Measurements from ENCODE around the gene FN3KRP. TPM values are rescaled to one million over a fixed set of nuclear protein-coding genes. Genes with fewer than 3 reads are reported as not detected.

Gene FN3KRP
- total RNA-seq, 1 experiment from 2014 or later, result 35.4 TPM

GRCh38 chr17:82692268-82692667, 24.2 kb upstream of the FN3KRP start:
- Histone ChIP-seq H3K9me3 (ENCODE audit: low read depth, low read length, poor library complexity, severe bottlenecking) (peaks cover 8% of the 10 kb centered on the region), H3K27me3 (replicated peaks; ENCODE audit: insufficient read depth, low read depth, low read length, poor library complexity) (peaks cover 2% of the 10 kb centered on the region), H3K27ac (ENCODE audit: low read depth, low read length, poor library complexity, severe bottlenecking) (no peak overlapping the region), H3K4me3 (ENCODE audit: low read depth, low read length, poor library complexity, severe bottlenecking) (no peak overlapping the region), H3K36me3 (ENCODE audit: insufficient read depth, low read length, poor library complexity, severe bottlenecking) (no peaks in the 10 kb centered on the region), H3K4me1 (ENCODE audit: insufficient read depth, low read length, poor library complexity, severe bottlenecking) (peaks cover 2% of the 10 kb centered on the region)
- intact Hi-C loops (cut with micrococcal nuclease; ENCODE audit: unreplicated experiment), result no loop called here
- TF ChIP-seq CTCF (conservative IDR thresholded peaks at IDR 0.05; ENCODE audit: low read depth, low read length) (no peak), EZH2 (IDR thresholded peaks at IDR 0.05; ENCODE audit: borderline replicate concordance, low read depth, low read length, poor library complexity, severe bottlenecking) (no peak)
- BruUV-seq (replicated peaks), result no TSS peak
- ChIA-PET CTCF (no interaction called here), POLR2A (ENCODE audit: low non-redundant PET) (no interaction called here)
- no peak for DNase-seq (ENCODE audit: low spot score)

GRCh38 chr17:82693168-82693867, 23.2 kb upstream of the FN3KRP start:
- CTCF ChIA-PET, result no interaction called here

GRCh38 chr17:82694647-82695046, 21.9 kb upstream of the FN3KRP start:
- H3K4me1 ChIP-seq (ENCODE audit: insufficient read depth, low read length, poor library complexity, severe bottlenecking), result no peaks in the 10 kb centered on the region
- TF ChIP-seq EZH2 (IDR thresholded peaks at IDR 0.05; ENCODE audit: borderline replicate concordance, low read depth, low read length, poor library complexity, severe bottlenecking), result no peak
- TF ChIP-seq CTCF (conservative IDR thresholded peaks at IDR 0.05; ENCODE audit: low read depth, low read length), result no peak
- H3K4me3 ChIP-seq (ENCODE audit: low read depth, low read length, poor library complexity, severe bottlenecking), result no peak overlapping the region
- ChIA-PET POLR2A (ENCODE audit: low non-redundant PET) (no interaction called here), CTCF (no interaction called here)
- peaks cover 8% of the 10 kb centered on the region for H3K9me3 ChIP-seq (ENCODE audit: low read depth, low read length, poor library complexity, severe bottlenecking)
- DNase-seq (ENCODE audit: low spot score), result no peak
- intact Hi-C loops (cut with micrococcal nuclease; ENCODE audit: unreplicated experiment), result no loop called here
- no peaks in the 10 kb centered on the region for H3K36me3 ChIP-seq (ENCODE audit: insufficient read depth, low read length, poor library complexity, severe bottlenecking)
- BruUV-seq (replicated peaks), result no TSS peak
- H3K27me3 ChIP-seq (replicated peaks; ENCODE audit: insufficient read depth, low read depth, low read length, poor library complexity), result peaks cover 9% of the 10 kb centered on the region
- H3K27ac ChIP-seq (ENCODE audit: low read depth, low read length, poor library complexity, severe bottlenecking), result no peak overlapping the region

More at GRCh38 chr17:82693168-82693867, 23.2 kb upstream of the FN3KRP start:
- no TSS peak for BruUV-seq (replicated peaks)
- H3K4me3 ChIP-seq (ENCODE audit: low read depth, low read length, poor library complexity, severe bottlenecking), result no peak overlapping the region
- peaks cover 8% of the 10 kb centered on the region for H3K9me3 ChIP-seq (ENCODE audit: low read depth, low read length, poor library complexity, severe bottlenecking)
- no peak for DNase-seq (ENCODE audit: low spot score)
- H3K36me3 ChIP-seq (ENCODE audit: insufficient read depth, low read length, poor library complexity, severe bottlenecking), result no peaks in the 10 kb centered on the region
- POLR2A ChIA-PET (ENCODE audit: low non-redundant PET), result no interaction called here
- H3K27me3 ChIP-seq (replicated peaks; ENCODE audit: insufficient read depth, low read depth, low read length, poor library complexity), result peaks cover 9% of the 10 kb centered on the region
- H3K27ac ChIP-seq (ENCODE audit: low read depth, low read length, poor library complexity, severe bottlenecking), result no peak overlapping the region
- H3K4me1 ChIP-seq (ENCODE audit: insufficient read depth, low read length, poor library complexity, severe bottlenecking), result no peaks in the 10 kb centered on the region
- intact Hi-C loops (cut with micrococcal nuclease; ENCODE audit: unreplicated experiment), result no loop called here
- TF ChIP-seq CTCF (conservative IDR thresholded peaks at IDR 0.05; ENCODE audit: low read depth, low read length) (no peak), EZH2 (IDR thresholded peaks at IDR 0.05; ENCODE audit: borderline replicate concordance, low read depth, low read length, poor library complexity, severe bottlenecking) (no peak)
